ENCODE data around the gene MXRA5.
"Not testable (repeated sequence)": the region's sequence is repeated elsewhere in the genome, so short reads cannot be mapped to it uniquely, and the experiment has no call there.

MXRA5 gene

GRCh38 chrX:3326681-3327080 lies 19.8 kb downstream of the MXRA5 start:
- DNase-seq (ENCODE audit: low read depth in 2 of 2) = peak; percentile 62 to 65

DNA sequence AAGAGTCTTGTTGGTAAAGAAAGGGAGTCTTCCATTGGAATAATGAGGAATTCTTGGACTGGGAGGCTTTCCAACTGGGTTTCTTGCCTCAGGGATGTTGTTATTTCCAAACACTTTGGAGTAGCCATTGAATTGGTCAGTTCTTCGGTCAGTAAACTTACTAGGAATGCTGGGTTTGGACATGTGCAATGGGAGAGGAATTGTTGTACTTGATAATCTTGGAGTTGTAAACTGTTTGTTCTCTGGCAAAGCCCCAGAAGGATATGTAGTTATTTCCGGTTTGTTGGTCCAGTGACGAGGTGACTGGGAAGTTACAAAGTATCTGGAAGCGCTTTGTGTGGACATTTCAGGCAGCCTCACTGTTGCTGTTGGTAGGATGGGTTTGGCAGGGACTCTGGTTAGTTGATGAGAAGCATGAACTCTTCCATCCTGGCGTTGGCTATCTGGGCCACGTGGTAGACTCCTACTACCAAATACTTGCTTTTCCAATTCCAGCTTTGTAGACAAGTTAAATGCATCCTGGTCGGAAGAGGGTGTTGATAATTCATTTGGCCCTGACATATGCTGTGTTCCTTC lies 25.9 kb downstream of the MXRA5 start:
- DNase-seq (ENCODE audit: low read depth in 2 of 2) = no peak

DNA sequence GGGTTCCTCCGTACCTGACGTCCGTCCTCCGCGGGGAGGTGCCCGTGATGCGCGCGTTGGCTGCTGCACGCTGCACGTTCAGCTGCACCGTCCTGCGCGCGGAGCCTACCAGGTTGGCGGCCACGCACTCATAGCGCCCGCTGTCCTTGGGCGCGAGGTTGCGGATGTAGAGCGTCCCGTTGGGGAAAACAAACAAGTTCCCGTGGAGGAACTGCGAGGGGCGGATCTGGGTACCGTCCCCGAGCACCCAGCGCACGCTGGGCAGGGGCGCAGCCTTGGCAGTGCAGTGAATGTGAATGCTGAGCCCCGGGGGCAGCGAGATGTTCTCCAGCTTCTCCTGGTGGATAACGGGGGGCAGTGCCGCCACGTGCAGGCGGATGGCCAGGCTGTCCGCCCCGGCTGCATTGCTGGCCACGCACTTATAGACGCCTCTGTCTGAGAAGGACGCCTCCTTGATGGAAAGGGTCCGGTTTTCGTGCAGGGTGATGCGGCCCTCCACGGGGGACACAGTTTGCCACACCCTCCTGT lies 29.2 kb downstream of the MXRA5 start:
- no peak for DNase-seq (ENCODE audit: low read depth in 2 of 2)

- DNase-seq (ENCODE audit: low read depth in 2 of 2) = no peak
Observed at GRCh38 chrX:3312109-3312508, 34.3 kb downstream of the MXRA5 start.

DNA sequence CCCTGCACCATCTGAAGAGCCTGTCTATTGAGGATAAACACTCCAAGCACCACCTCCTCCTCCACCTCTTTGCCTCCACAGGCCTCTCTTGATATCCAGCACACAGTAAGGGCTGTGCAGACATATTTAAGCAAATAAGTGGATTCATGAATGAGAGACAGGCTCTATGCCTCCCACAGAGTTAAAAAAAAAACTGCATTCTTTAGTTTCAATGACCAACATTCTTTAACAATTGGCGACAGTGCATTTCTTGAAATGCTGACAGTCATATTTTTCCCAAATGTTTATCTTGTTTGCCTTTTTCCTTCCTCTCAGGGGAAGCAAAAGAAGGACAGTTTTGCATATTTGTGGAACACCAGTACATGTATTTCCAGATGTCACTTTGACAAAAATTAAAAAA lies 38.6 kb downstream of the MXRA5 start:
- no peak for DNase-seq (ENCODE audit: low read depth in 2 of 2)

DNA sequence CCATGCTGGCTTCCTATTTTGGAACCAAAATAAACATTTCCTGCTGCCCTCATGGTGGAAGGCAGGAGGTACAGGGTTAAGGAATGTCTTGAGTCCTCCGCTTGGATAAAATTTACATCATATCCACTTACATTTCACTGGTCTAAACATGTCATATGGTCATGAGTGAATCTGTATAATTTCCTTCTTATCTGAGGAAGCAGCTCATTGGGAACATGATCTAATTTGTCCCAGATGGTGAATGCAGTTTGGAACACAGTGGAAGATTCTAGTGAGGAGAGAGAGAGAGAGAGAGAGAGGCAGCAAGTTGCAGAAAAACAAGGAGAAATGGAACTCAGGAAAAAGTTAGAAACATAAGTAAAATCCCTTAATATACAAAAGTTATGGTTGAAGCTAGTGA lies 46.8 kb downstream of the MXRA5 start:
- DNase-seq (ENCODE audit: low read depth in 2 of 2) = no peak

GRCh38 chrX:3295731-3296130 lies 50.7 kb downstream of the MXRA5 start:
- DNase-seq (ENCODE audit: low read depth in 2 of 2) = no peak

- DNase-seq (ENCODE audit: low read depth in 2 of 2) = no peak
Observed at GRCh38 chrX:3293251-3293650, 53.2 kb downstream of the MXRA5 start.

DNA sequence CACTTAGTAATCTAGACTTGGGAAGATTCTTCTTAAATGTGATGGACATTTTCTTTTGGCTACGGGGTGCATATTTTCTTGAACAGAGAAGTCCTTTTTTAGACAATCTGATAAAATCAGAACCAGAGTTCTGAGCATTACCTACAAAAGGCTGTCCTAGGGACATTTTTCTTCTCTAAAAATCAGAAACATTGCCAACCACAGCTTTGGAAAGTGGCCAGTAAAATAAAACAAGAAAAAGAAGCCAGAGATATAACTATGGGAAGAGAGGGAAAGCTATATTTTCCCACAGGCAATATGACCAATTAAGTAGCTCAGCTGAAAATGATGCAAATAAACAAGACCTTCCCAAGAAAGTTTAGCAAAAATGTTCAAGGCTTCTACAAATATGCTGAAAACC lies 55.9 kb downstream of the MXRA5 start:
- no peak for DNase-seq (ENCODE audit: low read depth in 2 of 2)

- peak; percentile 62 to 69 for DNase-seq (ENCODE audit: low read depth in 2 of 2)
Observed at GRCh38 chrX:3286196-3286945, 60.1 kb downstream of the MXRA5 start.

DNA sequence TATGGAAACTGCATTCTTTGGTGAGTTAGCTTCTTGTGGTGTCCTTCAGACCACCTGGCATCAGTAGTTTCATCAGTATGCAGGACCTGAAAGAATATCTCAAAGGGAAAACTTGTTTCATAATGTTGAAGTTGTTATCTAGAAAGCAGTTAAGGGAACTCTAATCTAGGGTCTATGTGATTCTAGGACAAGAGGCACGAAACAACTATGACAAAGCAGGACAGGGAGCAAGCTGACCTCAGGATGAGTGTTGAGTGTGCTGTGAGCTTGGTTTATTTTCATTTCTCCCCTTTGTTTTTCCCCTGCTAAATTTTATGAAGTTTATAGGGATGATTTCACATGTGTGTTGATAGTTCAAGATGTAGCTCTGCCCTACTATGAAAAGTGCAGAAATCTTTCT lies 65.7 kb downstream of the MXRA5 start:
- no peak for DNase-seq (ENCODE audit: low read depth in 2 of 2)

DNA sequence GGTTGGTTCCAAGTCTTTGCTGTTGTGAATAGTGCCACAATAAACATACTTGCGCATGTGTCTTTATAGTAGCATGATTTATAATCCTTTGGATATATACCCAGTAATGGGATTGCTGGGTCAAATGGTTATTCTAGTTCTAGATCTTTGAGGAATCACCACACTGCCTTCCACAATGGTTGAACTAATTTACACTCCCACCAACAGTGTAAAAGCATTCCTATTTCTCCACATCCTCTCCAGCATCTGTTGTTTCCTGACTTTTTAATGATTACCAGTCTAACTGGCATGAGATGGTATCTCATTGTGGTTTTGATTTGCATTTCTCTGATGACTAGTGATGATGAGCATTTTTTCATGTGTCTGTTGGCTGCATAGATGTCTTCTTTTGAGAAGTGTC lies 72.8 kb downstream of the MXRA5 start:
- DNase-seq (ENCODE audit: low read depth in 2 of 2) = not testable (repeated sequence)

GRCh38 chrX:3271834-3272186 lies 74.6 kb downstream of the MXRA5 start:
- DNase-seq (ENCODE audit: low read depth in 2 of 2) = peak; percentile 67 to 74

DNA sequence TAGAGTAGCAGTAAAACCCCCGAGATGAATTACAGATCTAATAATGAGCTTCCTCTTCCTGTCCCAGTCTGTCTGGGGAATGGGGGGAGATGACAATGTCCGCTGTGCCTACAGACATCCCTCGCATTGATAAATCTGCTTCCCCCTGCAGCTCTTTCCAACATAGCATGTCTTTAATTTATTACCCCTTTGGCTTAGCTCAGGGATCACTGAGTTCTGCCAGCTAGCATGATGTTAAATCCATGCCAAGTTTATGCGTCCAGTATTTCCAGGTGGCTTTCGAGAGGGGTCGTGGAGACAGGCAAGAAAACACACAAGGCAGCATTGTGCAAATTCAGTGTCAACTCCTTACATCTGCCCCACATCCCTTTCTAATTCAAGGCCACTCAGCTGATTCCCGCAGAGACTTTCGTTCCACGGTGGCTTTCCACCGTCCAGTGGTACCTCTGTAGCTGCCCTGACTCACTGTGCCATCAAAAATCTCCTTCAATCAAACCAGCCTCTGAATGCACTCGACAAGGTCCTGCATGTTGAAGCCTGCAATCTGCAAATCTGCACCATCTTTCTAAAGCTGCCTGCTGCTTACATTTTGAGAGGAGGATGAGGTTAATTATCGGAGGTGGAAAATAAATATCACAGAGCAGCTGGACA lies 75.1 kb downstream of the MXRA5 start:
- DNase-seq (ENCODE audit: low read depth in 2 of 2) = no peak

DNA sequence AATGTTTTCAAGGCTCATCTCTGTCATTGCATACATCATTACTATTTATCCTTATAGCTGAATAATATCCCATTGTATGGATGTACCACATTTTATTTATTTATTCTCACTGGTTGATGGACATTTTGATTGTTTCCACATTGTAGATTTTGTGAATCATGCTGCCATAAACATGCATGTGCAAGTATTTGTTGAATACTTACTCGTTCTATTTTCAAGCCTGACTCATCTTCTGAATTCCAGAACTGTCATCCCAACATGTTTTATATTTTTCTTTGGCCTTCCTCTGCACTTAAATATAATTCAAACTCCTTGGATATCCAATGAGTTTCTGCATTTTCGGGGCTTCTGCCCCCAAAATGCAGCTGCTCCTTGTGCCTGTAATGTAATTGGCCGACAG lies 77.6 kb downstream of the MXRA5 start:
- DNase-seq (ENCODE audit: low read depth in 2 of 2) = peak; percentile 68 to 69

DNA sequence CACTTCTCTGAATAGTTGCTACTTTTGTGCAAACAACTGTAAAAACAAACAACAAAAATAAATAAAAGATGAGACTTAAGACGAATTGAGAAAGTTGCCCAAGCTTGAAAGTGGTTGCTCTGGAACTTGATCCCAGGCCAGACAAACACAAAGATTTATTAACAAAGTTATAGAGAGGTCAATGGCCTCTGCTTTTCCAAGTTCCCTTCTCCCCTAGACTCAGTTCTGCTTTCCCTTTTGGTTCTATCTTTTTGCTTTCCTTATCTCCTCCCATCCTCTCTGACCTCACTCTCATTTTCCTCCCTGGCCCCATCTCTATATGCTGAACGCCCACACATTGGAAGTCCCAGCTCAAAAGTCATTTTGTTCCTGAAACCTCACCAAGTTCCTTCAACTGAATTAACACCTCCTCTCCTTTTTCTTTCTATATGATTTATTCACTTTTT lies 82.7 kb downstream of the MXRA5 start:
- DNase-seq (ENCODE audit: low read depth in 2 of 2) = no peak

- peak; percentile 70 to 71 for DNase-seq (ENCODE audit: low read depth in 2 of 2)
Observed at GRCh38 chrX:3262901-3263300, 83.6 kb downstream of the MXRA5 start.
